ENCODE data around the gene PCP2.

DNA sequence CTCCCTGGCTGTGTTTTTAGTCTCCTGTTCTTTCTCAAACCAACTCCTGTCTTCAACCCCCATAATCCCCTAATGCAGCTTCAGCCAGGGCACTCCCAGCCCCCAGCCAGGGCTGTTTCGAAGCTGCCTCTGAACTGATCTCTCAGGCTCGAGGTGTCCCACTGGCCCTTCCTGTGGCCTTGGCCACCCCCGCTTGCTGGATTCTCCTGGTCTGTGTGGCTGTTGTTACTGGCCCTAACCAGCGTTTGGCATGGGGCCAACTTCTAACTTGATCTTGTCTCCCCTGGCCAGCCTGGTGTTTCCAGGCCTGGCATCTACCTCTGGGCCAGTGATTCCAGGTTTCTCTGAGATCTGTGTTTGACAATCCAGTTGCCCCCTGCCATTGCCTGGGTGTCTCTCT is 15.2 kb downstream of the PCP2 start:
- TF ChIP-seq, protein P1, sequence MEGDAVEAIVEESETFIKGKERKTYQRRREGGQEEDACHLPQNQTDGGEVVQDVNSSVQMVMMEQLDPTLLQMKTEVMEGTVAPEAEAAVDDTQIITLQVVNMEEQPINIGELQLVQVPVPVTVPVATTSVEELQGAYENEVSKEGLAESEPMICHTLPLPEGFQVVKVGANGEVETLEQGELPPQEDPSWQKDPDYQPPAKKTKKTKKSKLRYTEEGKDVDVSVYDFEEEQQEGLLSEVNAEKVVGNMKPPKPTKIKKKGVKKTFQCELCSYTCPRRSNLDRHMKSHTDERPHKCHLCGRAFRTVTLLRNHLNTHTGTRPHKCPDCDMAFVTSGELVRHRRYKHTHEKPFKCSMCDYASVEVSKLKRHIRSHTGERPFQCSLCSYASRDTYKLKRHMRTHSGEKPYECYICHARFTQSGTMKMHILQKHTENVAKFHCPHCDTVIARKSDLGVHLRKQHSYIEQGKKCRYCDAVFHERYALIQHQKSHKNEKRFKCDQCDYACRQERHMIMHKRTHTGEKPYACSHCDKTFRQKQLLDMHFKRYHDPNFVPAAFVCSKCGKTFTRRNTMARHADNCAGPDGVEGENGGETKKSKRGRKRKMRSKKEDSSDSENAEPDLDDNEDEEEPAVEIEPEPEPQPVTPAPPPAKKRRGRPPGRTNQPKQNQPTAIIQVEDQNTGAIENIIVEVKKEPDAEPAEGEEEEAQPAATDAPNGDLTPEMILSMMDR (IDR thresholded peaks at IDR 0.05): no peak
- TF ChIP-seq POLR2A (IDR thresholded peaks at IDR 0.05) (no peak), EP300 (IDR thresholded peaks at IDR 0.05) (no peak), POLR2AphosphoS5 (IDR thresholded peaks at IDR 0.05) (no peak)
